ENCODE data around the gene DAB2IP.

DNA sequence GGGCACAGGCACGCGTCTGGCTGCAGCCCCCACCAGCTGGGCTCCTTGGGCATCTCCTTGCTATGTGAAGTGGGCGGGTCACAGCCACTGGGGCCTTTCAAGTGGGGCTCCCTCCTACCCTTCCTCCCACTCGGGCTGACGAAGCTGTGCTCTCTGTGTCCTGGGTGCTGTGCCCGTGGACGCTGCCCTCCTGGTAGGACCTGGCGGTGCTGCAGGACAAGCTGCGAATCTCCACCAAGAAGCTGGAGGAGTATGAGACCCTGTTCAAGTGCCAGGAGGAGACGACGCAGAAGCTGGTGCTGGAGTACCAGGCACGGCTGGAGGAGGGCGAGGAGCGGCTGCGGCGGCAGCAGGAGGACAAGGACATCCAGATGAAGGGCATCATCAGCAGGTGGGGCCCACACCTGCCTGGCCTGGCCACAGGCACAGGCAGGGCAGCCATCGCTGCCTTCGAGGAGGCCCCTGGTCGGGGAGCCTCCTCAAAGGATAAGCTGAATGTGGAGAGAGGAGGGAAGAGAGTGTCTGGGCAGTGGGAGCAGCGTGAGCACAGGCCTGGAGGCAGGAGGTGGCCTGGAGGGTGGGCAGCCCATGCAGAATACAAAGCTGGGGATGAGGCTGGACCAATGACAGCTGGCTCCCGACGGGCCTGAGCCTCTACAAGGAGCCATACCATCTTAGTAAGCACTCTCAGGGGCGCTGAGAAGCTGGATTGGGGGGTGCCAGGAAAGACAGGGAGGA lies 124.7 kb downstream of the DAB2IP start:
- TF ChIP-seq, protein P1, sequence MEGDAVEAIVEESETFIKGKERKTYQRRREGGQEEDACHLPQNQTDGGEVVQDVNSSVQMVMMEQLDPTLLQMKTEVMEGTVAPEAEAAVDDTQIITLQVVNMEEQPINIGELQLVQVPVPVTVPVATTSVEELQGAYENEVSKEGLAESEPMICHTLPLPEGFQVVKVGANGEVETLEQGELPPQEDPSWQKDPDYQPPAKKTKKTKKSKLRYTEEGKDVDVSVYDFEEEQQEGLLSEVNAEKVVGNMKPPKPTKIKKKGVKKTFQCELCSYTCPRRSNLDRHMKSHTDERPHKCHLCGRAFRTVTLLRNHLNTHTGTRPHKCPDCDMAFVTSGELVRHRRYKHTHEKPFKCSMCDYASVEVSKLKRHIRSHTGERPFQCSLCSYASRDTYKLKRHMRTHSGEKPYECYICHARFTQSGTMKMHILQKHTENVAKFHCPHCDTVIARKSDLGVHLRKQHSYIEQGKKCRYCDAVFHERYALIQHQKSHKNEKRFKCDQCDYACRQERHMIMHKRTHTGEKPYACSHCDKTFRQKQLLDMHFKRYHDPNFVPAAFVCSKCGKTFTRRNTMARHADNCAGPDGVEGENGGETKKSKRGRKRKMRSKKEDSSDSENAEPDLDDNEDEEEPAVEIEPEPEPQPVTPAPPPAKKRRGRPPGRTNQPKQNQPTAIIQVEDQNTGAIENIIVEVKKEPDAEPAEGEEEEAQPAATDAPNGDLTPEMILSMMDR (IDR thresholded peaks at IDR 0.05), result no peak
- no peak for TF ChIP-seq ESRRA (CRISPR knock-in tag; IDR thresholded peaks at IDR 0.05; ENCODE audit: borderline replicate concordance)
- no peak for TF ChIP-seq SP1 (CRISPR knock-in tag; conservative IDR thresholded peaks at IDR 0.05)
- no peak for TF ChIP-seq ZNF121 (CRISPR knock-in tag; IDR thresholded peaks at IDR 0.05)
- TF ChIP-seq SMAD3 (CRISPR knock-in tag; IDR thresholded peaks at IDR 0.05; ENCODE audit: borderline replicate concordance), result no peak
- no peak for TF ChIP-seq ELF4 (CRISPR knock-in tag; IDR thresholded peaks at IDR 0.05; ENCODE audit: low read depth)
- TF ChIP-seq, protein P2, sequence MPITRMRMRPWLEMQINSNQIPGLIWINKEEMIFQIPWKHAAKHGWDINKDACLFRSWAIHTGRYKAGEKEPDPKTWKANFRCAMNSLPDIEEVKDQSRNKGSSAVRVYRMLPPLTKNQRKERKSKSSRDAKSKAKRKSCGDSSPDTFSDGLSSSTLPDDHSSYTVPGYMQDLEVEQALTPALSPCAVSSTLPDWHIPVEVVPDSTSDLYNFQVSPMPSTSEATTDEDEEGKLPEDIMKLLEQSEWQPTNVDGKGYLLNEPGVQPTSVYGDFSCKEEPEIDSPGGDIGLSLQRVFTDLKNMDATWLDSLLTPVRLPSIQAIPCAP (CRISPR knock-in tag; IDR thresholded peaks at IDR 0.05), result no peak
- TF ChIP-seq, protein P3, sequence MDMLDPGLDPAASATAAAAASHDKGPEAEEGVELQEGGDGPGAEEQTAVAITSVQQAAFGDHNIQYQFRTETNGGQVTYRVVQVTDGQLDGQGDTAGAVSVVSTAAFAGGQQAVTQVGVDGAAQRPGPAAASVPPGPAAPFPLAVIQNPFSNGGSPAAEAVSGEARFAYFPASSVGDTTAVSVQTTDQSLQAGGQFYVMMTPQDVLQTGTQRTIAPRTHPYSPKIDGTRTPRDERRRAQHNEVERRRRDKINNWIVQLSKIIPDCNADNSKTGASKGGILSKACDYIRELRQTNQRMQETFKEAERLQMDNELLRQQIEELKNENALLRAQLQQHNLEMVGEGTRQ (CRISPR knock-in tag; IDR thresholded peaks at IDR 0.05), result no peak
- no peak for TF ChIP-seq RELA (CRISPR knock-in tag; IDR thresholded peaks at IDR 0.05; ENCODE audit: borderline replicate concordance)
- TF ChIP-seq MYBL2 (CRISPR knock-in tag; IDR thresholded peaks at IDR 0.05), result no peak
